Upper lobe of left lung (tissue), 6 donors: ENCODE data around the gene SLC25A41. TPM values are rescaled to one million over a fixed set of nuclear protein-coding genes. Genes with fewer than 3 reads are reported as not detected.
"Not testable (repeated sequence)": the region's sequence is repeated elsewhere in the genome, so short reads cannot be mapped to it uniquely, and the experiment has no call there.

Experiments
- ATAC-seq, 2 donors: fragments of 200-7000 bp; cut with Tn5 transposase; one replicate each; pipeline ENCODE4 v1.9.1; 2022; ENCODE audit warnings: mild to moderate bottlenecking in 2 of 2, moderate library complexity in 2 of 2; ENCODE audit not compliant: low FRiP score in 2 of 2
- DNase-seq, 2 donors: peaks; one replicate each; pipeline ENCODE4 v3.0.0-alpha.2; 2019 to 2020
- H3K27ac ChIP-seq, 4 donors: fragments of 200-600 bp; sonication (generic); one replicate each; pipeline ENCODE4 v1.5.1; 2016 to 2019
- H3K27me3 ChIP-seq, 4 donors: fragments of 200-600 bp; sonication (generic); one replicate each; pipeline ENCODE4 v1.5.1; 2017 to 2019
- H3K36me3 ChIP-seq, 4 donors: fragments of 200-600 bp; sonication (generic); one replicate each; pipeline ENCODE4 v1.5.1; 2016 to 2019
- H3K4me1 ChIP-seq, 4 donors: fragments of 200-600 bp; sonication (generic); one replicate each; pipeline ENCODE4 v1.5.1; 2018 to 2019
- H3K4me3 ChIP-seq, 4 donors: fragments of 200-600 bp; sonication (generic); one replicate each; pipeline ENCODE4 v1.5.1; 2017 to 2019; ENCODE audit warnings: mild to moderate bottlenecking in 2 of 4, moderate library complexity in 1 of 4
- H3K9me3 ChIP-seq, 4 donors: fragments of 200-600 bp; sonication (generic); one replicate each; pipeline ENCODE4 v1.5.1; 2018 to 2019
- CTCF ChIP-seq, 6 experiments: fragments of 450-650 bp in 4 of 6; fragments of 200-600 bp in 2 of 6; sonication (generic) in 2 of 6; IDR thresholded peaks; one replicate each; pipeline ENCODE4 v1.5.1; 2016 to 2019; ENCODE audit warnings: antibody characterized with exemption in 6 of 6
- EP300 ChIP-seq, 4 donors: sonication (generic); formaldehyde crosslinking; IDR thresholded peaks; one replicate each; pipeline ENCODE4 v1.5.1; 2017; ENCODE audit warnings: antibody characterized with exemption in 4 of 4, control low read depth in 2 of 4
- POLR2A ChIP-seq, 4 donors: fragments of 450-650 bp; IDR thresholded peaks; one replicate each; pipeline ENCODE4 v1.5.1; 2016 to 2017; ENCODE audit warnings: antibody characterized with exemption in 4 of 4, mild to moderate bottlenecking in 2 of 4
- POLR2AphosphoS5 ChIP-seq, 2 donors: sonication (generic); formaldehyde crosslinking; IDR thresholded peaks; one replicate each; pipeline ENCODE4 v1.5.1; 2017; ENCODE audit warnings: antibody characterized with exemption in 2 of 2
- WGBS, 2 donors: methylation state at CpG; one replicate each; pipeline ENCODE4 v1.1.5; 2017 to 2018; 5-methylcytosine and 5-hydroxymethylcytosine counted together
- total RNA-seq, 6 donors: library from RNA; depleted of rRNA in 4 of 6; stranded (reverse); fragments of >200 nt in 4 of 6; gene quantifications; one replicate each; pipeline versions ENCODE4 v1.1.0 to v1.2.1, GENCODE V29; 2016 to 2021
- donor health status: DM: no; HTN: no; CAD: no; lungs with moderate emphysema.
- donor health status: DM: no; HTN: yes; CAD: no; lungs with severe emphysema.

Gene SLC25A41
- total RNA-seq, 6 donors from 2014 or later: 0.24 to 0.49 TPM; not detected in 4

- Histone ChIP-seq H3K4me1 (no peaks in the 10 kb centered on the region), H3K36me3 (no peaks in the 10 kb centered on the region), H3K4me3 (no peak overlapping the region), H3K27me3 (no peaks in the 10 kb centered on the region), H3K27ac (no peak overlapping the region), H3K9me3 (no peaks in the 10 kb centered on the region)
- TF ChIP-seq POLR2AphosphoS5 (IDR thresholded peaks at IDR 0.05): no peak
- TF ChIP-seq EP300 (IDR thresholded peaks at IDR 0.05): no peak
- 93 to 94% methylated on average over 10 to 11 of the region's 11 CpGs for WGBS, 2 donors
- peak in 1 of 2 donors; percentile 8 for ATAC-seq
- peak in 1 of 2 donors; percentile 69 for DNase-seq
Measured at GRCh38 chr19:6431891-6432290, 1.7 kb downstream of the SLC25A41 start.

- TF ChIP-seq CTCF (IDR thresholded peaks at IDR 0.05): no peak
- TF ChIP-seq EP300 (IDR thresholded peaks at IDR 0.05): no peak
- 60 to 62% methylated on average over 19 to 20 of the region's 20 CpGs for WGBS, 2 donors
- ATAC-seq: no peak
Measured at GRCh38 chr19:6429419-6430221, 3.9 kb downstream of the SLC25A41 start.

GRCh38 chr19:6428692-6429418, 4.7 kb downstream of the SLC25A41 start:
- DNase-seq, H3K9me3 ChIP-seq, ATAC-seq: not testable (repeated sequence)

More at GRCh38 chr19:6429419-6430221, 3.9 kb downstream of the SLC25A41 start:
- H3K27ac ChIP-seq: no peak overlapping the region
- no peak for DNase-seq
- peaks cover 0 to 8% (median 5%) of the 10 kb centered on the region in 4 donors for H3K4me1 ChIP-seq
- H3K36me3 ChIP-seq: no peaks in the 10 kb centered on the region
- no peaks in the 10 kb centered on the region for H3K9me3 ChIP-seq
- H3K27me3 ChIP-seq: no peaks in the 10 kb centered on the region
- H3K4me3 ChIP-seq: no peak overlapping the region

GRCh38 chr19:6427131-6427530, 6.4 kb downstream of the SLC25A41 start:
- ATAC-seq (no peak), DNase-seq (peak in 1 of 2 donors; percentile 77)
- Histone ChIP-seq H3K27ac (no peak overlapping the region), H3K4me1 (peaks cover 16 to 27% (median 21%) of the 10 kb centered on the region in 4 donors), H3K4me3 (no peak overlapping the region), H3K27me3 (no peaks in the 10 kb centered on the region), H3K36me3 (peaks cover 0 to 3% (median 1%) of the 10 kb centered on the region in 4 donors), H3K9me3 (no peaks in the 10 kb centered on the region)
- WGBS, 2 donors: 97 to 100% methylated on average over 1 to 18 of the region's 18 CpGs
- no peak for TF ChIP-seq EP300 (IDR thresholded peaks at IDR 0.05)
- no peak for TF ChIP-seq CTCF (IDR thresholded peaks at IDR 0.05)
- TF ChIP-seq POLR2AphosphoS5 (IDR thresholded peaks at IDR 0.05): no peak
- TF ChIP-seq POLR2A (IDR thresholded peaks at IDR 0.05): no peak

More at GRCh38 chr19:6428692-6429418, 4.7 kb downstream of the SLC25A41 start:
- H3K27me3 ChIP-seq, H3K27ac ChIP-seq, H3K36me3 ChIP-seq, H3K4me3 ChIP-seq, H3K4me1 ChIP-seq: not testable (repeated sequence)
- WGBS, 2 donors: 85 to 96% methylated on average over 2 of the region's 2 CpGs

GRCh38 chr19:6425732-6426620, 7.6 kb downstream of the SLC25A41 start:
- DNase-seq (no peak), ATAC-seq (no peak)
- Histone ChIP-seq H3K4me3 (peak overlapping the region in 3 of 4 donors; percentile 30 to 39 (median 35)), H3K36me3 (peaks cover 0 to 14% (median 11%) of the 10 kb centered on the region in 4 donors), H3K9me3 (no peaks in the 10 kb centered on the region), H3K4me1 (peaks cover 19 to 38% (median 22%) of the 10 kb centered on the region in 4 donors), H3K27me3 (no peaks in the 10 kb centered on the region), H3K27ac (peak overlapping the region; percentile 71 to 86 (median 86))
- WGBS, 2 donors: 93 to 97% methylated on average over 18 to 21 of the region's 21 CpGs
- TF ChIP-seq CTCF (IDR thresholded peaks at IDR 0.05): no peak
- TF ChIP-seq POLR2A (IDR thresholded peaks at IDR 0.05): peak in 1 of 4 donors; percentile 1
- TF ChIP-seq EP300 (IDR thresholded peaks at IDR 0.05): no peak
